Peyer's patch (tissue), 4 donors: ENCODE measurements around the gene CYP39A1. TPM values are rescaled to one million over a fixed set of nuclear protein-coding genes. Genes with fewer than 3 reads are reported as not detected.

Source experiments
- DNase-seq, 3 donors: peaks; one replicate each; pipeline ENCODE4 v3.0.0-alpha.2; 2017 to 2019
- H3K27ac ChIP-seq, 4 donors: fragments of 200-600 bp; sonication (generic); one replicate each; pipeline ENCODE4 v1.5.1; 2016 to 2019
- H3K27me3 ChIP-seq, 2 donors: fragments of 200-600 bp; sonication (generic); one replicate each; pipeline ENCODE4 v1.5.1; 2019
- H3K36me3 ChIP-seq, 3 donors: fragments of 200-600 bp; sonication (generic); one replicate each; pipeline ENCODE4 v1.5.1; 2016 to 2019
- H3K4me1 ChIP-seq, 4 donors: fragments of 200-600 bp; sonication (generic); one replicate each; pipeline ENCODE4 v1.5.1; 2016 to 2019
- H3K4me3 ChIP-seq, 4 donors: fragments of 200-600 bp; sonication (generic); 1 replicate in 3 of 4; 2 replicates in 1 of 4; pipeline ENCODE4 v1.5.1; 2016 to 2019; ENCODE audit warnings: mild to moderate bottlenecking in 1 of 4
- H3K9me3 ChIP-seq, 4 donors: fragments of 200-600 bp; sonication (generic); one replicate each; pipeline ENCODE4 v1.5.1; 2016 to 2019; ENCODE audit warnings: mild to moderate bottlenecking in 1 of 4
- POLR2A ChIP-seq, 2 donors: fragments of 450-650 bp; IDR thresholded peaks; one replicate each; pipeline ENCODE4 v1.5.1; 2017; ENCODE audit warnings: antibody characterized with exemption in 2 of 2, mild to moderate bottlenecking in 2 of 2, moderate library complexity in 2 of 2
- total RNA-seq, 4 donors: library from RNA; depleted of rRNA; stranded (reverse); fragments of >200 nt; gene quantifications; one replicate each; pipeline ENCODE4 v1.1.0, GENCODE V29; 2016
- TF ChIP-seq, protein P1 (sequence below), 6 experiments: fragments of 450-650 bp in 4 of 6; fragments of 200-600 bp in 2 of 6; sonication (generic) in 1 of 6; IDR thresholded peaks; one replicate each; pipeline ENCODE4 v1.5.1; 2017 to 2019; ENCODE audit warnings: antibody characterized with exemption in 6 of 6, mild to moderate bottlenecking in 3 of 6, moderate library complexity in 1 of 6

The CYP39A1 gene
- total RNA-seq, 4 donors from 2014 or later = 1.2 to 8.3 (median 3.4) TPM

DNA sequence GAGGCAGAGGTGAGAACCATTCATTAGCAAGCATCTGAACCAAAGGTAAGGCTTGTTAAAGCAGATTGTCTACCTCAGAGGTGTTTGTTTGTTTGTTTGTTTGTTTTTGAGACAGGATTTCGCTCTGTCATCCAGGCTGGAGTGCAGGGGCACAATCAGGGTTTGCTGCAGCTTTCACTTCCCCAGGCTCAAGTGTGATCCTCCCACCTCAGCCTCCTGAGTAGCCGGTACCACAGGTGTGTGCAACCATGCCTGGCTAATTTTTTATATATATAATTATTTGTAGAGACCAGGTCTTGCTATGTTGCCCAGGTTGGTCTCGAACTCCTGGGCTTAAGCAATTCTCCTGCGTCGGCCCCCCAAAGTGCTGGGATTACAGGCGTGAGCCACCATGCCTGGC lies 17.2 kb downstream of the CYP39A1 start:
- no peaks in the 10 kb centered on the region for H3K4me1 ChIP-seq
- no peaks in the 10 kb centered on the region for H3K9me3 ChIP-seq
- H3K27ac ChIP-seq = no peak overlapping the region
- TF ChIP-seq, protein P1, sequence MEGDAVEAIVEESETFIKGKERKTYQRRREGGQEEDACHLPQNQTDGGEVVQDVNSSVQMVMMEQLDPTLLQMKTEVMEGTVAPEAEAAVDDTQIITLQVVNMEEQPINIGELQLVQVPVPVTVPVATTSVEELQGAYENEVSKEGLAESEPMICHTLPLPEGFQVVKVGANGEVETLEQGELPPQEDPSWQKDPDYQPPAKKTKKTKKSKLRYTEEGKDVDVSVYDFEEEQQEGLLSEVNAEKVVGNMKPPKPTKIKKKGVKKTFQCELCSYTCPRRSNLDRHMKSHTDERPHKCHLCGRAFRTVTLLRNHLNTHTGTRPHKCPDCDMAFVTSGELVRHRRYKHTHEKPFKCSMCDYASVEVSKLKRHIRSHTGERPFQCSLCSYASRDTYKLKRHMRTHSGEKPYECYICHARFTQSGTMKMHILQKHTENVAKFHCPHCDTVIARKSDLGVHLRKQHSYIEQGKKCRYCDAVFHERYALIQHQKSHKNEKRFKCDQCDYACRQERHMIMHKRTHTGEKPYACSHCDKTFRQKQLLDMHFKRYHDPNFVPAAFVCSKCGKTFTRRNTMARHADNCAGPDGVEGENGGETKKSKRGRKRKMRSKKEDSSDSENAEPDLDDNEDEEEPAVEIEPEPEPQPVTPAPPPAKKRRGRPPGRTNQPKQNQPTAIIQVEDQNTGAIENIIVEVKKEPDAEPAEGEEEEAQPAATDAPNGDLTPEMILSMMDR (IDR thresholded peaks at IDR 0.05) = no peak
- no peak for TF ChIP-seq POLR2A (IDR thresholded peaks at IDR 0.05)
- H3K27me3 ChIP-seq = no peaks in the 10 kb centered on the region
- no peak for DNase-seq
- H3K4me3 ChIP-seq = no peak overlapping the region
- no peaks in the 10 kb centered on the region for H3K36me3 ChIP-seq

DNA sequence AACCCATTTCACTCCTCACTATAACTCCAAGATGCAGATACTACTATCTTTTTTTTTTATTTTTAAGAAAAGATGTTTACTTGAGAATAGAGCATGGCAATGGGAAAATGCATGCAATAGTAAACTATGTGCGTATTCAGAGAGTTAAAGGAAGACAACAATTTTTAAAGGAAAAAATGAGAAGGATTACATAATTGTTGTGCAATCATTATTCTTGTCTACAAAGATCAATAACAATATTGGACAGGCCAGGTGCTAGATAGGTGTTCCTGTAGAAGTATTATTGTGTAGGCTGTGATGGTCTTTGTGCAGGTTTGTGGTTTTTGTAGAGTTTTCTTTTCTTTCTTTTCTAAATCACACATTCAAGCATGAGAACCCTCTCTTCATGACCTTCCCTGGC lies 20.6 kb downstream of the CYP39A1 start:
- no peak for DNase-seq
- H3K36me3 ChIP-seq = no peaks in the 10 kb centered on the region
- no peak overlapping the region for H3K4me3 ChIP-seq
- H3K27me3 ChIP-seq = no peaks in the 10 kb centered on the region
- H3K9me3 ChIP-seq = no peaks in the 10 kb centered on the region
- no peaks in the 10 kb centered on the region for H3K4me1 ChIP-seq
- H3K27ac ChIP-seq = no peak overlapping the region
- no peak for TF ChIP-seq POLR2A (IDR thresholded peaks at IDR 0.05)
- TF ChIP-seq, protein P1 (IDR thresholded peaks at IDR 0.05) = no peak

DNA sequence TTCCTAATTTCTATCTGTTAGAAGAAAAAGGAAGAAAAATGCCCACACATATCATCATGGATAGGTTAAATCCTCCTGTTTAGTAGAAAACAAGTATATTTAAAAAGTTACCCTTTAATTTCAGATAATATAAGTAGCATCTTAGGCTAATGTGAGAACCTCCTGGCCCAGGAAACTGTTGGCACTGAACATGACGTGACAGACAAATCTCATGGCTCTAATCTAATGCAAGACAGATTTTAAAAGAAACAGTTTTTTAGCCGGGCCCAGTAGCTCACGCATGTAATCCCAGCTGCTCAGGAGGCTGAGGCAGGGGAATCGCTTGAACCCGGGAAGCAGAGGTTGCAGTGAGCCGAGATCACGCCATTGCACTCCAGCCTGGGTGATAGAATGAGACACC lies 22.9 kb downstream of the CYP39A1 start:
- no peaks in the 10 kb centered on the region for H3K9me3 ChIP-seq
- no peak for TF ChIP-seq POLR2A (IDR thresholded peaks at IDR 0.05)
- TF ChIP-seq, protein P1 (IDR thresholded peaks at IDR 0.05) = no peak
- DNase-seq = no peak
- no peak overlapping the region for H3K4me3 ChIP-seq
- no peaks in the 10 kb centered on the region for H3K4me1 ChIP-seq
- H3K27ac ChIP-seq = no peak overlapping the region
- no peaks in the 10 kb centered on the region for H3K27me3 ChIP-seq
- H3K36me3 ChIP-seq = no peaks in the 10 kb centered on the region

DNA sequence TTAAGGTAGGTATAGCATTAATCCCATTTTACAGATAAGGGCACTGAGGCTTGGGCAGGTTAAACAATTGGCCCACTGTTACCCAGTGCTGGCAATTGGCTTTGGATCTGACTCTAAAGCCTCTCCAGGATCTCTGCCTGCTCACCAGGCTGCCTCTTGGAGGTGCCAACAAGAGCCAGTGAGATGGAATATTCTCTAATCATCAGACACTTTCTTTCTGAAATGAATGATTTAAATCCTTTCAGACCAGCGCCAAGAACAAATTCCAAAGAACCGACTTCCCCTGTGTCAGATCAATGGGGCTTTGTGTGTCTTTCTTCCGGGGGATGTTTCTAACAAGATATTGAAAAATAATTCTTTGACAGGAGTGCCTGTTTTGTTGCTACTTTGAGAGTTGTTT lies 23.6 kb downstream of the CYP39A1 start:
- H3K27me3 ChIP-seq = no peaks in the 10 kb centered on the region
- TF ChIP-seq, protein P1 (IDR thresholded peaks at IDR 0.05) = no peak
- DNase-seq = no peak
- H3K4me1 ChIP-seq = no peaks in the 10 kb centered on the region
- no peaks in the 10 kb centered on the region for H3K9me3 ChIP-seq
- no peak overlapping the region for H3K27ac ChIP-seq
- H3K4me3 ChIP-seq = no peak overlapping the region
- no peaks in the 10 kb centered on the region for H3K36me3 ChIP-seq

DNA sequence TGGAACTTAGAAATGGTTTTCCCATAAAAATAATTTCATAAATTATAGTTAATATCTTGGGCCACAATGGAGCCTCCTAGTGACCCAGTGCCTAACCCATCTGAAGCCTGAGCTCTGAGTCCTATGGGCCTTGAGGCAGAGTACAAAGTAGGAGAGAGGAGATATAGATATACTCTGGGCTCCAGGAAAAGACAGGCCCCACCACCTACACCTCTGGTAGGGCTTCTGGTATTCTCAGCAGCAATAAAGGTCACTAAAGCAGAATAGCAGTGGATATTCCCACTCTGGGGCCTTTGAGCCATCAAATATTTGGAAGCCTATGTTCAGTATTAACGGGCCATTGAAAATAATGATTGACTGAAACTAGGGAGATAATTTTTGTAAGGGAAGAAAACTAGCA lies 24.1 kb downstream of the CYP39A1 start:
- Histone ChIP-seq H3K4me1 (no peaks in the 10 kb centered on the region), H3K36me3 (no peaks in the 10 kb centered on the region), H3K27ac (no peak overlapping the region), H3K4me3 (no peak overlapping the region), H3K9me3 (no peaks in the 10 kb centered on the region), H3K27me3 (no peaks in the 10 kb centered on the region)
- TF ChIP-seq, protein P1 (IDR thresholded peaks at IDR 0.05) = no peak
- no peak for TF ChIP-seq POLR2A (IDR thresholded peaks at IDR 0.05)
- no peak for DNase-seq

DNA sequence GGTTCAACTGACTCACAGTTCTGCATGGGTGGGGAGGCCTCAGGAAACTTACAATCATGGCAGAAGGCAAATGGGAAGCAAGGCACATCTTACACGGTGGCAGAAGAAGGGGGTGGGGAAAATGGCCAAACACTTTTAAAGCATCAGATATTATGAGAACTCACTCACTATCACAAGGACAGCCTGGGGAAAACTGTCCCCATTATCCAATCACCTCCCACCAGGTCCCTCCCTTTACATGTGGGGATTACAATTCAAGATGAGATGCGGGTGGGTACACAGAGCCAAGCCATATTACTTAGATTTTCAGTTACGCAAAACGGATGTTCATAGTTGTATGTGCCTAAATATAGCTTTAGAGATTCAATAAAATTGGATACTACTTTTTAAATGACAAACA lies 25.6 kb downstream of the CYP39A1 start:
- TF ChIP-seq, protein P1 (IDR thresholded peaks at IDR 0.05) = no peak
- TF ChIP-seq POLR2A (IDR thresholded peaks at IDR 0.05) = no peak
- H3K4me3 ChIP-seq = no peak overlapping the region
- no peaks in the 10 kb centered on the region for H3K27me3 ChIP-seq
- no peak overlapping the region for H3K27ac ChIP-seq
- H3K36me3 ChIP-seq = no peaks in the 10 kb centered on the region
- H3K9me3 ChIP-seq = no peaks in the 10 kb centered on the region
- no peak for DNase-seq
- no peaks in the 10 kb centered on the region for H3K4me1 ChIP-seq
